Glomerular endothelial cell (primary cell): ENCODE data around the gene TRIO. TPM values are rescaled to one million over a fixed set of nuclear protein-coding genes. Genes with fewer than 3 reads are reported as not detected.

Experiments used
- DNase-seq: peaks from one replicate; pipeline ENCODE4 v3.0.0-alpha.2; 2011; ENCODE audit warnings: low read depth, low spot score; ENCODE audit errors: extremely low read depth
- total RNA-seq: library from RNA; depleted of rRNA; stranded (reverse); fragments of >200 nt; gene quantifications from 2 replicates; pipeline ENCODE4 v1.2.3, GENCODE V29; 2015

TRIO gene
- total RNA-seq, 1 donor from 2014 or later, result 304 TPM

DNA sequence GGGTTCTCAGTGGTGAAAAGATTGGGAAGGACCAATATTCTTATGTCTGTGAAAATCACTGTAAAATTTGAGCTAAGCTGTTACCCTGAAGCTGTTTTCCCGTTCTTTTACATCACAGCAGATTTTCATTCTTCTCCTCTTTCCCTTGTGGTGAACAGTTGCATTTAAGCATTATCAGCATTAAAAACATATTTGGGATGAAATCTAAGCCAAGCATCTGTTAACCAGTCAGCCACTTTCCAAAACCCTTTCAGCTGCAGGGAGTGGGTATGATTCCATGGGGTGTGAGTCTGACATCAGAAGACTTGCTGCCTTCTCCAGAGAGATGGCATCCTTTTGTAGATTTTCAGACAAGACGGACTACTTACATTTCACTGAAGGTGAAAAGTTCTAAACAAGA, 97.2 kb downstream of the TRIO start:
- DNase-seq, result no peak

DNA sequence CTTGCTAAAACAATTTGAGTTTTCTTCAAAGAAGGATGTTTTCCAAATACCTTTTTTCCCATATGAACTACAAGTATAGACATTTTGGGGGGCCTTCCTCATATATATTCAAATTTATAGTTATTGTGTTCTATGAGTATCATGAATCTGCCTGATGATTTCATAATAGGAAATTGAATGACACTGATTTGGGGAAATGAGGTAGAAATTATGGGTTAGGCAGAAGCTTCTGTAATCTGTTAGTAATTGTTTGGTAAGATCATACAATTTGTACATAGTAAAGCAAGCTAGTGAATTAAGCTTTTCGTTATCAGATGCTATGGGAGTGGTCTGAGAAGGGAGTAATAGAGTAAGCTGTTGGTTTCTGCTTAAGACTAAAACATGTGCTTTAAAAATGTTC, 98.0 kb downstream of the TRIO start:
- no peak for DNase-seq

- no peak for DNase-seq
These were observed 99.3 kb downstream of the TRIO start for GRCh38 chr5:14242447-14242846.

DNA sequence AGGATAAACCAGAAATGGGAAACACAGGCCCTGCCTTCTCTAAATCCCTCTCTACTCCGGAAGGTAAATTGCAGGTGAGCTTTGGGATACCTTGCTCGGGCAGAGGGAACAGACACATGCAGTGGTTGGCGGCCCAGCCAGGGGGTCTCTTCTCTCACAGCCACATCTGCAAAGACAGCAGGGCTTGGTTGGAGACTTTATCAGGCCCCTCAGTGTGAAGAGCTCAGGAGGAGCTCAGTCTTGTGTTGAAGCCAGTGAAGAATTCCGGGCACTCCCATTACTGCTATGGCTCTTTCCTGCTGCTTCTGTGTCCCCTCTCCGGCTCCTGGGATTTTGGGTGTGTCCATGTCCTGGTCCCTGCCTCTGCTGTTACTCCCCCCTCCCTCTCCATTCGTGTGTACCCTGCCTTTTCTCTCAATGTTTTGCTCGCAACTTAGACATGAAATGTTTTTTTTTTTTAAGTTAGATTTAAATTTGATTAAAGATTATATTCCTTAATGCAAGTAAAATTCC, 99.8 kb downstream of the TRIO start:
- DNase-seq, result no peak

DNA sequence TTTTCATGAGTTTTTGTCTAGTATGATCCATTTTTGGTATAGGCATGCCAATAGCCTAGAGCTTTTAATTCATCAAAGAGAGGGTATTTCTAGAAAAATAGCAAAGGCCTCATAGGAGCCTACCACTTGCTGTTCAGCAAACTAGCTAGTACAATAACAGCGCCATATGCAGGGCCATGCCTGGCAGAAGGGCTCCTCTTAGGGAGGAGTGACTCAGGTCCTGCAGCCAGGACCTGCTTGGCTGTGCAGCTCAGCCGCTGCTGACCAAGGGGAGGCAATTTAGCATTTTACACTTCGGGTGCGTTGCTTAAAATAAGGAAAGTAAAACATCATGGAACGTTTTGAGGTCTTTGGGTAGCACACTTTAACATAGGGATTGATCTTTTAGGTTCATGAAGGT, 100.6 kb downstream of the TRIO start:
- DNase-seq, result no peak

DNA sequence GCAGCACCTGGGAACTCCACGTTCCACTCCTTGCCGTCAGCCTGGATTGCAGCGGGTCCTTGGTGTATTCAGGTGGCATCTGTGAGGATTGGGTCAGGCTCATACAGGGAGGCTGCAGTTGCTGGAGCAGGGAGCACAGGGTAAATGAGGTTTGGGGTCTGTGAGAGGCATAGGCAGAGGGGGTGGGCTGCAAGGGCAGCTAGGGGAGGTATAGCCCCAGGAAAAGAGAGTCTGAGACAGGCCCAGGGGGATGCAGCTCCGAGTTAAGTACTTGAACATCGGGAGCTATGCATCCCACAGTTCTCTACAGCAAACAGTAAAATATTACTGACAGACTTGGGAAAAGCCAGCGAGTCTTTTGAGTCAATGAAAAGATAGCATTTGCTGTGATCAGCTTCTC, 101.6 kb downstream of the TRIO start:
- no peak for DNase-seq

GRCh38 chr5:14245132-14245925, 102.2 kb downstream of the TRIO start:
- DNase-seq, result no peak

DNA sequence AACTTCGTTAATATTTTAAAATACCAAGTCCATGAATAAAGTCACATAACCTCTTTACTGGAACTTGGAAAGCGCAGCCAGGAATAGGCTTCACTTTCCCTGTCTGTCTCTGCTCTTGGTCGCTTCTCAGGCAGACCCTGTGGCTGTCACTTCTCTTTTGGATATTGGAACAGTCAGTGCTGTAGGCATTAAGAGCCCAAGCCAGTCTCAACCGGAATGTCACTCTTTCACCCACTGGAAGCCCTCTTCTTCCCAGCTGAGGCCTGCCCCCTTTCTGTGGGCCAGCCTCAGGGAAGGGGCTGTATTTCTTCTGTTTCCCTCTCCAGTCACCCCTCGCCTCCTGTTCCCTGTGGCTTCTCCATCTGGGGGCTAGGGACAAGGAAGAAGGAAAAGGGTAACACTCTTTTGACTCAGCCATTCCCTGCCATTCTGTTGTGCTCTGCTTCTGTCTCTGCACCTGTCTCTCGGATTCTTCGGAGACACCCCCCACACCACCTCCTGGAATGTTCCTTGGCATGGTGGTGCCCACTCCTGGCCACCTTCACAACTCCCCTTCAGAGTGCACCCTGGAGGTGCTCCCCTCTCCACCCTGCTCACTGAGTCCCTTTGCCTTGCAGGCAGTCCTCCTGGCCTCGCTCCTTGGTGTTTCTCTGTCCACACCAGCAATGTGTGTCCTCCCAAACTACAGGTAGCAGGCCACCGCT, 103.4 kb downstream of the TRIO start:
- no peak for DNase-seq

GRCh38 chr5:14247054-14247386, 103.9 kb downstream of the TRIO start:
- no peak for DNase-seq

DNA sequence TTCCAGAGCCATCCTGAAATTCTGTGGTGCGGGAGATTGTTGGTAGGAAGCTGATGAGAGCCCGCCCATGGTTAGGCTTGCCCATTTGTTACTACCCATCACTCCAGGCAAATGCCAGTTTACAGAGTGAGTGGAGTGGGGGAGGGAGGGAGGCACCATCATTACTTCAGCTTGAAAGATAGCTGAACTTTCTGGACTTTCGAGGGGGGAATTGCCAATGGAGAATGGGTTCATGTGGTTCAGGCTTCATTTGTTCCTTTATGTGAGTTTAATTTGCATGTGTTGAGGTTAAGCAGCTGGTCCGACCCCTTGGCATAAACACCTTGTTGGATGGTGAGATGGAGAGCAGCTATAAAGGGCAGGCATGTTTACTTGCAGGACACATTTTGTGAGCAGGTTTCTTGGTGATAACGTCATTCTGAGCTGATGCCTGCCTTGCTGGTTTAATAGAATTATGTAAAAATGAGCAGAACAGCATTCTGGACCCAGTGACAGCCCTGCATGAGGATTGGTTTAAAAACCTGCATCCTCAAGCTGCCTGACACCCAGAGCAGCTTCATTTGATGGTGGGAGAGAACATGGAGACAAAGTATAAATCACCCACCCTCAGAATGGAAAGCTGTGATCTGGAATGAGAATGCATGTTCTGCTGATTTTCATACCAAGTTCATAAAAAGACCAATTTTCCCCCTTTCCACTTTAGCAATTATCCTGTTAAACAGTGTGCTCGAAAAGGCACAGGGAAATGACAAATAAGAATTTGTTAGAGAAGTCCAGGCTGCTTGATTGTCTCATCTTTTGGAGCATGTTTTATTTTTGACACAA, 106.3 kb downstream of the TRIO start:
- no peak for DNase-seq

DNA sequence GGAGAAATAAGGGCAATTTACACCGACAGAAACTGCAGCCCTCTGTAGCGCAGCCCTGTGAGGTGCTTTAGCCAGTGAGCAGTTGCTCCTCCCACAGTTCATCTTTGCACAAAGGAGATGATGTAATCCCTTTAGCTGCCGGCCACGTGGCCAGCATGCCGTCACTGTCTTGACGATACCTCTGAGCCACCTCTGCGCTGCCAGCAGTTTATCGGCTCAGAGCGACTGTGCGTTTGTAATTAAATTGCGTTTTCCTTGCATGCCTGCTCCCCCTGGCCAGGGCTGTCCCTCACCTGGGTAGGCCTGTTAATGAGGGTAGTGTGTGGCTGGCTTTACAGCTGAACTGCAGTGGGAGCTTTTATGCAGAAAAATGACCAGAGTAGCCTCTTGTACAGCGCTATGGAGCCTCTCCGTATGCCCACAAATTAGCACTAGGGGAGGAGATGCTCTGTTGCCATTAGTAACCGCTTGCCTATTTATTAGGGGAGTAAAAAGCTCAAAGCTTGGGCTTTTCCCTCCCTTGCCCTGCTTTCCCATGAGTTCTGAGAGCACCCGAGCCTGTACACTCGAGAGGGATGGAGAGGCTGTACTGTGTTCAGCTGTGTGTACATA, 107.0 kb downstream of the TRIO start:
- no peak for DNase-seq

GRCh38 chr5:14250748-14251701, 107.9 kb downstream of the TRIO start:
- no peak for DNase-seq

DNA sequence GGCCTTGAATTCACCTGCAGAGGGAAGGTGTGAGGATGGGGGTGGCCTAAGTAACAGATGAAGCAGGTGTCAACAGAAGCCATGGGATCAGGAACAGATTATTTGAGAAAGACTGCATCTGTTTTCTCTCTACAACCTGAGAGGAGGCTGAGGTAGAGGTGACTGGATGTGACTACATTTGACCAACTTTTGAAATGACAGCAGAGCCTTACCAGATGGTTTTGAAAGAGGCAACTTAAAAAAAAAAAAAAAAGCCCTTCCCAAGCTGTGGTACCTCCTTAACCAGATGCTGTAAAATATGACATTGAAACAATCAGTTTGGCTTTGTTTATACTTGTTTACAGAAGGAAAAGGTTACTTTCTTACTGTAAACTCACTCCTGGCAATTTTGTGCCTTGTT, 108.6 kb downstream of the TRIO start:
- no peak for DNase-seq

GRCh38 chr5:14252793-14253192, 109.7 kb downstream of the TRIO start:
- DNase-seq, result no peak

- DNase-seq, result no peak
These were observed 111.5 kb downstream of the TRIO start for GRCh38 chr5:14254686-14255085.

- DNase-seq, result no peak
These were observed 113.0 kb downstream of the TRIO start for GRCh38 chr5:14256026-14256690.

DNA sequence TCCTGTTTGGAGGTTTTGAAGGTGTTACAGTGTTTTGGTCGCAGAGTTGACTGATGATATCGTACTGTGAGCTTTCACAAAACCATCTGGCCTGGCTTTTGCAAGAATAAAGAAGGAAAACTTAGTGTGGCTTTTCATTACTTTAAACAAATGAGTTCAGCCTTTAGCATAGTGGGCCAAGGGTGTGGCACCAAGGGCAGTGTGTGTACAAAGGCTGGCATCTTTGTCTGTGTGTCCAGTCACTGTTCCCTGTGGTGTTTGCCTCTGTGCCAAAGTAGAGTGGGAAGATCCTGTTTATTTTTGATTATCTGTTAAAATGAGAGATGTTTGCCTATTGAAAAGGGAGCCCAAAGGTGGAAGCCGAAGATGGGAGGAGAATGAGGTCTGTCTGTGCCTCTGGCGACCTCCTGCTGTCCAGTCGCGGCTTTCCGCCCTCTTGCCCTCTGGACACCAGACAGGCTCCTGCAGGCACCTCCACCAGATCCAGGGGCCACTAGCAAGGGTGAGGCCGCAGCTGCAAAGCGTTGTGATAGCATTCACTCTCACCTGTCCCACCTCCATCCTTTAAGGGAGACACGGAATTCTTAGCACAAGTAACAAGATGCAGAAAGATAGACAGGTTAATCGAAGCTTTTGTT, 113.7 kb downstream of the TRIO start:
- DNase-seq, result no peak

GRCh38 chr5:14257995-14258403, 114.9 kb downstream of the TRIO start:
- no peak for DNase-seq

- DNase-seq, result no peak
These were observed 115.7 kb downstream of the TRIO start for GRCh38 chr5:14258840-14259239.
